ENCODE measurements around the gene ATP9B.

Gene ATP9B

DNA sequence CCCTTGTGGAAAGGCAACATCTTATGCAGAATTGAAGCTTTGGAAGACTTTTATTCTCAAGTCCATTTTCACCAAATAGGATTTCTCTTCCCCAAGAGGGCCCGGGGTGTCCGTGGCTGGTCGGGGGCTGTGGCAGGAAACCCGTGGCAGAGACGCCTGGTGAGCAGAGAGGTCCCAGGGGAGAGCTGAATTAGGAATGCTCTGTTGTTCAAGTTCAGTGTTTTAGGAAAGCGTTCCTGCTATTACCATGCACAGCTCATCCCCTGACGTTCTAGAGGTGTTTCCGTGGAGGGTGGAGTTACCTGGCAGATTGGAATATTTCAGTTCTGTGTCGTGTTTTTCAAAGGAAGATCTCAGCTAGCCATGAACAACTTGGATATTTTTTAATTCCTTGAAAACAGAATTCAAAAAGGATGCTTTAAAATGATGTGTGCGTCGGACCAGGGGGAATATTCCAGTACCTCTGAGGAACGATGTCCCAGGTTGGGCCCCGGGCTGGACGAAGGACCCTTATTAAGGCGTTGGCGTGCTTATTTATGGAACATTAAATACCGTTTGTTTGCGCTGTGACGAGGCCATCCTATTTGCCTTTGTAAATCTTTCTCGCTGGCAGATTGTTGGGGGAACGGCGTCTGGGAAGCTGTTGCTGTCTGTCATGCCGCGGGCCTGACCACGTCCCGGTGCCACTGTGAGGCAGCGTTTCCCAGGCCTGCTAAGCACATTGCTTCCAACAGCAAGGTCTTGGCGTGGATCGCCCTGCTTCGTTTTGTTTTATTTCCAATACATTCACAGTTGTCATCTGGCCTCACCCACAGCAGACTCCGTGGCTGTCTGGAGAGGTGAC lies 334.8 kb downstream of the ATP9B start:
- Histone ChIP-seq H3K36me3 (ENCODE audit: control insufficient read depth, insufficient read depth, low read length) (peaks cover 37% of the 10 kb centered on the region), H3K4me3 (ENCODE audit: extremely low read depth, insufficient read depth, low read length, poor library complexity, severe bottlenecking) (no peak overlapping the region), H3K9me3 (ENCODE audit: control insufficient read depth, low read length) (no peaks in the 10 kb centered on the region), H3K4me1 (ENCODE audit: control insufficient read depth, insufficient read depth, low read length, poor library complexity, severe bottlenecking) (peaks cover 44% of the 10 kb centered on the region), H3K27ac (ENCODE audit: low read depth, low read length, severe bottlenecking) (peak overlapping the region; percentile 59)
- 89 to 90% methylated on average over 28 to 29 of the region's 31 CpGs for WGBS, 2 experiments (ENCODE audit: insufficient coverage in 2 of 2)

DNA sequence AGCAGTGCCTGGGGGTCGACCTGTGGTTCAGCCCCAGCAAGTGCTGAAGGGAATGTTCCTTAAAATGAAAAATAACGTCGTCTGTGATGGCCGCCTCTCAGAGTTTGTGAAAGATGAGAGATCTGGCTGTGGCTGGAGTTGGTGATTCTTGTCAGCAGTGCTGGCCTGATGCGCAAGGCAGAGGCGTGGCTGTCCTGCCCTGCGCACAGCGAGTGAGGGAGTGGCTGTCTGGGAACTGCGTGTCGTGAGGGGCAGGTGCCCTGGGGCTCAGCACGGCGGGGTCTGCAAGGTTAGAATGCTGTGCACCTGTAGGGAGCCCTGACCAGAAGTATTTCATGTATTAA lies 335.3 kb downstream of the ATP9B start:
- Histone ChIP-seq H3K27ac (ENCODE audit: low read depth, low read length, severe bottlenecking) (no peak overlapping the region), H3K4me1 (ENCODE audit: control insufficient read depth, insufficient read depth, low read length, poor library complexity, severe bottlenecking) (peaks cover 41% of the 10 kb centered on the region), H3K4me3 (ENCODE audit: extremely low read depth, insufficient read depth, low read length, poor library complexity, severe bottlenecking) (no peak overlapping the region), H3K9me3 (ENCODE audit: control insufficient read depth, low read length) (no peaks in the 10 kb centered on the region), H3K36me3 (ENCODE audit: control insufficient read depth, insufficient read depth, low read length) (peaks cover 42% of the 10 kb centered on the region)
- WGBS, 2 experiments (ENCODE audit: insufficient coverage in 2 of 2) = 92 to 98% methylated on average over 12 of the region's 12 CpGs

DNA sequence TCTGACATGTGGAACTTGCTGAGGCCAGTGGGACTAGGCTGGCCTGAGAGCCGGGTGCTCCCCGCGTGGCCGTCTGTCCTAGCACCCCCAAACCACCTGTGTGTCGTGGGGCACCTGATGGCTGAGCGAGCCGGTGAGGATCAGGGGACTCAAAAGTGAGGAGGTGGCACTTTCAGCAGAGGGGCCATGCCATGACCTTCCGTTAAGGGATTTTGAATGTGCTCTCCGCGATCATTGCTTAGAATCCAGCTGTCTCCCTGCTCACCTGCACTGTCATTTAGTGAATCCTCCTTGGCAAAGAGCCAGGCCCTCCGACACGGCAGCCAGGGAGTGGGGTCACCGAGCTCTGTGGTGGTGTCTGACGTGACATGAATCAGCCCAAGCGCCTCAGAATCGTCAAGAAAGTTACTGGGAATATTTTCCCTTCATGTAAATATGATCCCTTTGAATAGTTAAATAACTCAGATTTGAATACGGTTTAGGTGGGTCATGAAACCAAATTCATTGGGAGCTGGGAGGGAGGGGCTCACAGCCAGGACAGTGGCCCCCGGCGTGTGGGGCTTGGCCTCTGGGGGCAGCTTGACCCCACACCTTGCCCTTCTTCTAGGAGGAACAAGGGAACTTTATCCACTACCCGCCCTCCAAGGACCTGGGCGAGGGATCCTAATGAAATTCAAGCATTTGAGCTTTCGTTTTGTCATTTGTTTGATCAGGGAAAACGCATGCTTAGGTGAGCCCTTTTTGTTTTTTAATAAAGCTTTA lies 336.0 kb downstream of the ATP9B start:
- WGBS, 2 experiments (ENCODE audit: insufficient coverage in 2 of 2) = 94 to 96% methylated on average over 16 to 23 of the region's 23 CpGs
- peaks cover 41% of the 10 kb centered on the region for H3K4me1 ChIP-seq (ENCODE audit: control insufficient read depth, insufficient read depth, low read length, poor library complexity, severe bottlenecking)
- H3K27ac ChIP-seq (ENCODE audit: low read depth, low read length, severe bottlenecking) = no peak overlapping the region

DNA sequence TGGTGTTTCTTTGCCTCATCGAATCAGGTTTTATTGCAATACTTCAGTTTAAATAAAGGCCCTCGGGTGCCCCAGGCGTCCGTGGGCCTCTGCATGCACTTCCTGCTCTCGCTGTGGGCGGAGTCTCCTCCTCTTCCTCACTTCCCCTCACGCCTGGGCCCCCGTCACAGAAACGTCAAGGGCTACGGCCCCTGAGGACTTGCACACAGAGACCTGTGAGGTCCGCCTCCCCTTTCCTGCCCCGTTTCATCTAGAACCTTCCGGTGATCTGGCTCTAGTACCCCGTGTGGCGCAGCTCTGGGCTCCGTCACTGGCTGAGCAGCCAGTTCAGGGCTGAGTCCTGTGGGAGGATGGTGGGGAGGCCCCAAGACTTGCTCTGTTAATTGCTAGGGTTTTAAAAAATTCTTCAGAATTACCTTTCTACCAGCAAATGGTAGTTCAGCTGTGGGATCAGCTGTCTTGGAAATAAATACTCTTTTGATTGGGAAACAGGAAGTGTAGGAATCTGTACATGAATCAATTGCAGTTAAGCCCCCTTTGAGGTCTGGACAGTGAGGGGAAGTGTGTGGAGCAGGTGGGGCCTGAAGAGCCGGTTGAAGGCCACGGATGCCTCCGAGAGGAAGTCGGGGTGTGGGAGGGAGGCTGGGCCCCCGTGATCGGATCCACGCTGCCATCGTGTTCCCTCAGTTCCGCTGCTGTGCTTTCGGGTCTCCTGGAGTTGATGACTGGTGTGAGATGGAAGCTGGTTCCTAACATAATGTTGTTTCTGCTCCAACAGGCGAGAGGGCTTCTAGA lies 336.8 kb downstream of the ATP9B start:
- H3K9me3 ChIP-seq (ENCODE audit: control insufficient read depth, low read length) = no peaks in the 10 kb centered on the region
- no peak overlapping the region for H3K4me3 ChIP-seq (ENCODE audit: extremely low read depth, insufficient read depth, low read length, poor library complexity, severe bottlenecking)
- no peak overlapping the region for H3K27ac ChIP-seq (ENCODE audit: low read depth, low read length, severe bottlenecking)
- H3K4me1 ChIP-seq (ENCODE audit: control insufficient read depth, insufficient read depth, low read length, poor library complexity, severe bottlenecking) = peaks cover 41% of the 10 kb centered on the region
- WGBS, 2 experiments (ENCODE audit: insufficient coverage in 2 of 2) = 90 to 92% methylated on average over 15 to 24 of the region's 27 CpGs
- H3K36me3 ChIP-seq (ENCODE audit: control insufficient read depth, insufficient read depth, low read length) = peaks cover 56% of the 10 kb centered on the region

More for the DNA sequence above, 336.0 kb downstream of the ATP9B start:
- Histone ChIP-seq H3K9me3 (ENCODE audit: control insufficient read depth, low read length) (no peaks in the 10 kb centered on the region), H3K36me3 (ENCODE audit: control insufficient read depth, insufficient read depth, low read length) (peaks cover 49% of the 10 kb centered on the region), H3K4me3 (ENCODE audit: extremely low read depth, insufficient read depth, low read length, poor library complexity, severe bottlenecking) (no peak overlapping the region)

DNA sequence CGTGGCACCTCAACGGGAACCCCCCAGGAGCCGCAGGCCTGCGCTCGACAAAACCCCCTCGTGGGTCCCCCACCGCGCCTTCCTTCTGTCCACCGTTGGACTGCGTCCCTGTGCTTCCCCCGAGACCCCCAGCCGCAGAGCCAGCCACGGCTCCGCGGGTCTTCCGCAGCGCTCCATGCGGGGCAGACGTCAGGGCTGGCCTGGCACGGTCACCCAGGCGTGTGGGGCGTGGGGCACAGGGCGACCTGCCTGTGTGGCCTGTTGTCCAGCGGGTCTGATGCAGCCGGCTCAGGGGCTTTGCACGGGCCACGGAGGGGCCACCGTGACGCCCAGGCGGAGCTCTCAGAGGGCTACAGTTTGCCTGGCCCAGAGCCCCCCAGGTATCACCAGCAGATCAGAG lies 337.5 kb downstream of the ATP9B start:
- Histone ChIP-seq H3K36me3 (ENCODE audit: control insufficient read depth, insufficient read depth, low read length) (peaks cover 53% of the 10 kb centered on the region), H3K4me3 (ENCODE audit: extremely low read depth, insufficient read depth, low read length, poor library complexity, severe bottlenecking) (no peak overlapping the region), H3K9me3 (ENCODE audit: control insufficient read depth, low read length) (no peaks in the 10 kb centered on the region), H3K27ac (ENCODE audit: low read depth, low read length, severe bottlenecking) (no peak overlapping the region), H3K4me1 (ENCODE audit: control insufficient read depth, insufficient read depth, low read length, poor library complexity, severe bottlenecking) (peaks cover 38% of the 10 kb centered on the region)
- 97 to 99% methylated on average over 28 to 30 of the region's 30 CpGs for WGBS, 2 experiments (ENCODE audit: insufficient coverage in 2 of 2)

DNA sequence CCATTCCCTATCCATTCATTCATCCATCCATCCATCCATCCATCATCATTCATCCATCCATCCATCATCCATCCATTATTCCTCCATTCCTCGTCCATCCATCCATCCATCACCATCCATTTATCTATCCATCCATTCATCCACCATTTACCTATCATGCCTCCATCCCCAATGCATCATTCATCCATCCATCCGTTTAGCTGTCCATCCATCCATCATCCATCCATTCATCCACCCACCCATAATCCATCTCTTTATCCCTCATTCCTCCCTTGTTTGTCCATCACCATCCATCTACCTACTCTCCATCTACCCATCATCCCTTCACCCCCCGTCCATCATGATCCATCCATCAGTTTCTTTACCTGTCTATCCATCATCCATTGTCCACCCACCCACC lies 340.1 kb downstream of the ATP9B start:
- Histone ChIP-seq H3K27ac (ENCODE audit: low read depth, low read length, severe bottlenecking) (no peak overlapping the region), H3K4me3 (ENCODE audit: extremely low read depth, insufficient read depth, low read length, poor library complexity, severe bottlenecking) (no peak overlapping the region), H3K9me3 (ENCODE audit: control insufficient read depth, low read length) (no peaks in the 10 kb centered on the region), H3K4me1 (ENCODE audit: control insufficient read depth, insufficient read depth, low read length, poor library complexity, severe bottlenecking) (peaks cover 20% of the 10 kb centered on the region), H3K36me3 (ENCODE audit: control insufficient read depth, insufficient read depth, low read length) (peaks cover 70% of the 10 kb centered on the region)
- WGBS, 2 experiments (ENCODE audit: insufficient coverage in 2 of 2) = 81 to 86% methylated on average over 3 of the region's 3 CpGs

DNA sequence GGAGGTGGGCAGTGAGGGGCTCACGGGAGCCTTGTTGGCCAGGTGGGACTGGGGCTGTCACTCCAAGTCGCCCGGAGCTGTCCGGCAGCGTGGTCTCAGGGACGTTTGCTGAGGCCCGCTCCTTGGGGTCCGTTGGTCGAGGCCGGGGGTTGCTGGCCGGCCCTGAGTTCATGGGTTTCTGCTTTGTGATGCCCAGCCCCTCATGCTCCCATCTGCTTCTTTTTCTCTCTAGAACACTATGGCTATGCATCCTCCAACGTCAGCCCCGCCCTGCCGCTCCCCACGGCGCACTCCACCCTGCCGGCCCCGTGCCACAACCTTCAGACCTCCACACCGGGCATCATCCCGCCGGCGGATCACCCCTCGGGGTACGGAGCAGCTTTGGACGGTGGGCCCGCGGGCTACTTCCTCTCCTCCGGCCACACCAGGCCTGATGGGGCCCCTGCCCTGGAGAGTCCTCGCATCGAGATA lies 341.0 kb downstream of the ATP9B start:
- Histone ChIP-seq H3K4me3 (ENCODE audit: extremely low read depth, insufficient read depth, low read length, poor library complexity, severe bottlenecking) (no peak overlapping the region), H3K9me3 (ENCODE audit: control insufficient read depth, low read length) (no peaks in the 10 kb centered on the region)

DNA sequence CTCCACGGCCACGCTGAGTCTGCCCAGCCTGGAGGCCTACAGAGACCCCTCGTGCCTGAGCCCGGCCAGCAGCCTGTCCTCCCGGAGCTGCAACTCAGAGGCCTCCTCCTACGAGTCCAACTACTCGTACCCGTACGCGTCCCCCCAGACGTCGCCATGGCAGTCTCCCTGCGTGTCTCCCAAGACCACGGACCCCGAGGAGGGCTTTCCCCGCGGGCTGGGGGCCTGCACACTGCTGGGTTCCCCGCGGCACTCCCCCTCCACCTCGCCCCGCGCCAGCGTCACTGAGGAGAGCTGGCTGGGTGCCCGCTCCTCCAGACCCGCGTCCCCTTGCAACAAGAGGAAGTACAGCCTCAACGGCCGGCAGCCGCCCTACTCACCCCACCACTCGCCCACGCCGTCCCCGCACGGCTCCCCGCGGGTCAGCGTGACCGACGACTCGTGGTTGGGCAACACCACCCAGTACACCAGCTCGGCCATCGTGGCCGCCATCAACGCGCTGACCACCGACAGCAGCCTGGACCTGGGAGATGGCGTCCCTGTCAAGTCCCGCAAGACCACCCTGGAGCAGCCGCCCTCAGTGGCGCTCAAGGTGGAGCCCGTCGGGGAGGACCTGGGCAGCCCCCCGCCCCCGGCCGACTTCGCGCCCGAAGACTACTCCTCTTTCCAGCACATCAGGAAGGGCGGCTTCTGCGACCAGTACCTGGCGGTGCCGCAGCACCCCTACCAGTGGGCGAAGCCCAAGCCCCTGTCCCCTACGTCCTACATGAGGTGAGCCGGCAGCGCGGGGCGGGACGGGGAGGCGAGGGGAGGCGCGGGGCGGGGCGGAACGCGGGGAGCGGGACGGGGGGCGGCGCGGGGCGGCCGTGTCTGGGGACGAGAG lies 341.8 kb downstream of the ATP9B start:
- Histone ChIP-seq H3K4me3 (ENCODE audit: extremely low read depth, insufficient read depth, low read length, poor library complexity, severe bottlenecking) (no peak overlapping the region), H3K27ac (ENCODE audit: low read depth, low read length, severe bottlenecking) (no peak overlapping the region), H3K36me3 (ENCODE audit: control insufficient read depth, insufficient read depth, low read length) (peaks cover 86% of the 10 kb centered on the region), H3K9me3 (ENCODE audit: control insufficient read depth, low read length) (no peaks in the 10 kb centered on the region), H3K4me1 (ENCODE audit: control insufficient read depth, insufficient read depth, low read length, poor library complexity, severe bottlenecking) (peaks cover 5% of the 10 kb centered on the region)
- 97 to 98% methylated on average over 53 to 69 of the region's 84 CpGs for WGBS, 2 experiments (ENCODE audit: insufficient coverage in 2 of 2)

More for the DNA sequence above, 341.0 kb downstream of the ATP9B start:
- H3K4me1 ChIP-seq (ENCODE audit: control insufficient read depth, insufficient read depth, low read length, poor library complexity, severe bottlenecking) = peaks cover 11% of the 10 kb centered on the region
- no peak overlapping the region for H3K27ac ChIP-seq (ENCODE audit: low read depth, low read length, severe bottlenecking)
- WGBS, 2 experiments (ENCODE audit: insufficient coverage in 2 of 2) = 95 to 96% methylated on average over 25 to 30 of the region's 30 CpGs
- H3K36me3 ChIP-seq (ENCODE audit: control insufficient read depth, insufficient read depth, low read length) = peaks cover 78% of the 10 kb centered on the region

DNA sequence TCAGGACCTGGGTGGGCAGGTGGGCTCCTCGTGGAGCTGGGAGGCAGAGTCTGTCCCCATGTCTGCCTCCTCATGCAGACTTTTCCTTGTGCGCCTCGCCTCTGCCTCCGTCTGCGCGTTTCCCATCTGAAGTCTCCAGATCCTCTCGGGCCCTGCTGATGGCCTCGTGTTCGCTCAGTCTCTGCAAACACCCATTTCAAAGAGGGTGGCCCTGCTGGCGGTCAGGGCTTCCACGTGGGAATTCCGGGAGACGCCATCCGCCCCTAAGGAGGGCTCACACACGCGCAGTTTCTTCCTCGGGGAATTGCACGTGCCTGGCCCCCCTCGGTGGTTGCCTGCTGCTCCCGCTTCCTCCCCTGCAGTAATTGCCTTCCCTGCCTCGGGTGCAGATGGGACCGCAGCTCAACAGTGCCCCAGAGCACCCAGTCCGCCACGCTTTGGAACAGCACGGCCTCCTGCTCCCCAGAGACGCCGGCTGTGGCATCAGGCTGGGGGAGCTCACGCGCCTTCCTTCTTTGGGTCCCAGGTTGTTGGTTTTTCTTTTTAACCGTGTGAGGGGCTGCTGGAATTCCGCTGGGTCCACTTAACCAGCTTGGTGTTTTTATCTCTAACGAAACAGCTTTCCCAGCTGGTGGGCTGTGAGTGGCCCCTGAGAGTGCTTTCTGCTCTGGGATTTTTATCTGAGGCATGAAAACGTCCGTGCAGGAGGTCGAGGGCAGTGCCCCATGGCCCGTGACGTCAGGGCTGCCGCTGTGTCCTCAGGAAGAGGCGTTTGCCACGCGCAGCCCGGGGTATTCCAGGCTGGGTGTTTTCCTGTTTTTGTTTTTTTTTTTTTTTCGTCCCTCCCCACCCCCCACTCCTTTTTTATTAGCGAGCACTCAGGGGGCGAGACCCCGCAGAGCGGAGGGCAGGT lies 342.7 kb downstream of the ATP9B start:
- 87% methylated on average over 36 to 41 of the region's 47 CpGs for WGBS, 2 experiments (ENCODE audit: insufficient coverage in 2 of 2)
- Histone ChIP-seq H3K36me3 (ENCODE audit: control insufficient read depth, insufficient read depth, low read length) (peaks cover 85% of the 10 kb centered on the region), H3K9me3 (ENCODE audit: control insufficient read depth, low read length) (no peaks in the 10 kb centered on the region), H3K4me3 (ENCODE audit: extremely low read depth, insufficient read depth, low read length, poor library complexity, severe bottlenecking) (no peak overlapping the region), H3K27ac (ENCODE audit: low read depth, low read length, severe bottlenecking) (no peak overlapping the region), H3K4me1 (ENCODE audit: control insufficient read depth, insufficient read depth, low read length, poor library complexity, severe bottlenecking) (peaks cover 4% of the 10 kb centered on the region)

All from mesodermal cell (in vitro differentiated cells).